Neural progenitor cell (in vitro differentiated cells): Measurements from ENCODE around the gene DAW1.

ENCODE experiments used
- CTCF ChIP-seq: fragments of 200-600 bp; sonication (generic); IDR thresholded peaks from 2 replicates; pipeline ENCODE4 v1.5.1; 2017; ENCODE audit warnings: antibody characterized with exemption, mild to moderate bottlenecking
- EZH2 ChIP-seq: fragments of 200-600 bp; sonication (generic); IDR thresholded peaks from 2 replicates; pipeline ENCODE4 v1.6.1; 2017; ENCODE audit warnings: antibody characterized with exemption, mild to moderate bottlenecking, moderate library complexity
- EZH2phosphoT487 ChIP-seq: fragments of 200-600 bp; sonication (generic); IDR thresholded peaks from 2 replicates; pipeline ENCODE4 v1.6.1; 2017; ENCODE audit warnings: antibody characterized with exemption

DNA sequence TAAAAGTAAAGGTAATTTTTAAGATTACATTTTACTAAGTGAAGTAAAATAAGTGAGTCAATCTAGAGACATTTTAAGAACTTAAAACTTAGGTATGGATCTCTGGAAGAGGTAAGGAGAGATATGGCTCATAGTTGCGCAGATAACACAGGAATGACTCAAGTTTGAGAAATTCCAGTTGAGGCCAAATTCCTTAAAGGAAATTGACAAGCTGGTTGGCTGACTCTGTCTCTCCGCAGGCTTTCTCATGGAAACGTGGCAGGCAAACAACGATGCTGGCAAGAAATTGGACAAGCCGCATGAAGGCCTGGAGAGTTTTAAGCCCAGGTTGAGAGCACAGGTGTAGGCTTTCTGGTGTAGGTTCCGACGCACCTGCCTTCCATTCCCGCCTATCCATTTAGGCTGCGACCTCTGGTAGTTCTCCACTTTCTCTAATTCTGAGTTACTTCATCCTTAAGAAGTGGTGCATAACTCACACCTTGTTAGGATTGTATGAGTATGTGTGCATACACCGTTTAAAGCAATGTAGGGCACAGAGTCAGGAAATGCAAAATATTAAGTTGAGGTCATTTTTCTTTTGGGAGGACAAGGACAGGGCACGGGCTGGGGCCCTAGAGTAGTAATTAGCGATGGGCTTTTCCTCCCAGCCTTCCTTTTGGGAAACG, 589 bp upstream of the DAW1 start:
- no peak for TF ChIP-seq CTCF
- no peak for TF ChIP-seq EZH2phosphoT487
- no peak for TF ChIP-seq EZH2
